HEK293T (cell line): ENCODE data around the gene ADAMTS1.

Experiments
- ARNT ChIP-seq: fragments of 450-650 bp; IDR thresholded peaks from 2 replicates; pipeline ENCODE4 v1.6.1; 2017; ENCODE audit warnings: mild to moderate bottlenecking
- ELF4 ChIP-seq: fragments of 450-650 bp; IDR thresholded peaks from 2 replicates; pipeline ENCODE4 v1.6.1; 2017; ENCODE audit warnings: antibody characterized with exemption
- FOXA1 ChIP-seq: fragments of 450-650 bp; IDR thresholded peaks from 2 replicates; pipeline ENCODE4 v1.6.1; 2016; ENCODE audit warnings: mild to moderate bottlenecking
- FOXM1 ChIP-seq: fragments of 450-650 bp; IDR thresholded peaks from 2 replicates; pipeline ENCODE4 v1.6.1; 2017; ENCODE audit warnings: mild to moderate bottlenecking, borderline replicate concordance
- HDGF ChIP-seq: fragments of 450-650 bp; IDR thresholded peaks from 2 replicates; pipeline ENCODE4 v1.6.1; 2017; ENCODE audit warnings: antibody characterized with exemption, borderline replicate concordance
- L3MBTL2 ChIP-seq: fragments of 450-650 bp; conservative IDR thresholded peaks from 2 replicates; pipeline ENCODE4 v1.6.1; 2016; ENCODE audit warnings: mild to moderate bottlenecking
- PKNOX1 ChIP-seq: fragments of 450-650 bp; IDR thresholded peaks from 2 replicates; pipeline ENCODE4 v1.6.1; 2016
- SP1 ChIP-seq: fragments of 450-650 bp; IDR thresholded peaks from 2 replicates; pipeline ENCODE4 v1.6.1; 2017
- SUZ12 ChIP-seq: fragments of 450-650 bp; IDR thresholded peaks from 2 replicates; pipeline ENCODE4 v1.6.1; 2016; ENCODE audit warnings: mild to moderate bottlenecking
- TARDBP ChIP-seq: fragments of 450-650 bp; IDR thresholded peaks from 2 replicates; pipeline ENCODE4 v1.6.1; 2016
- ZNF384 ChIP-seq: fragments of 450-650 bp; IDR thresholded peaks from 2 replicates; pipeline ENCODE4 v1.6.1; 2016

GRCh38 chr21:26865857-26866256 lies 20.6 kb upstream of the ADAMTS1 start:
- TF ChIP-seq ARNT: no peak
- TF ChIP-seq SP1: no peak
- TF ChIP-seq TARDBP: no peak
- TF ChIP-seq HDGF: no peak
- no peak for TF ChIP-seq ELF4
- no peak for TF ChIP-seq PKNOX1
- TF ChIP-seq FOXM1: no peak
- TF ChIP-seq ZNF384: no peak
- TF ChIP-seq SUZ12: no peak
- TF ChIP-seq FOXA1: no peak
- no peak for TF ChIP-seq L3MBTL2
